HEK293 (cell line): ENCODE measurements around the gene DENND2A.

ENCODE experiments used
- FEZF1 ChIP-seq: fragments of 450-650 bp; formaldehyde crosslinking; IDR thresholded peaks from 2 replicates; pipeline ENCODE4 v1.5.1; 2016; ENCODE audit warnings: missing biosample characterization, missing genetic modification characterization
- GLIS2 ChIP-seq: fragments of 450-650 bp; formaldehyde crosslinking; IDR thresholded peaks from 2 replicates; pipeline ENCODE4 v1.5.1; 2016; ENCODE audit warnings: missing biosample characterization, missing genetic modification characterization
- HOXD13 ChIP-seq: sonication (generic); formaldehyde crosslinking; IDR thresholded peaks from 2 replicates; pipeline ENCODE4 v1.8.0; 2022; ENCODE audit warnings: missing genetic modification reagents, borderline replicate concordance
- INSM2 ChIP-seq: fragments of 450-650 bp; formaldehyde crosslinking; IDR thresholded peaks from 2 replicates; pipeline ENCODE4 v1.5.1; 2016; ENCODE audit warnings: missing biosample characterization, missing genetic modification characterization
- MZF1 ChIP-seq: fragments of 450-650 bp; formaldehyde crosslinking; IDR thresholded peaks from 2 replicates; pipeline ENCODE4 v1.5.1; 2017; ENCODE audit warnings: missing biosample characterization, missing genetic modification characterization, borderline replicate concordance
- OSR2 ChIP-seq: fragments of 450-650 bp; formaldehyde crosslinking; IDR thresholded peaks from 2 replicates; pipeline ENCODE4 v1.5.1; 2016; ENCODE audit warnings: missing biosample characterization, missing genetic modification characterization
- PATZ1 ChIP-seq: fragments of 450-650 bp; formaldehyde crosslinking; IDR thresholded peaks from 2 replicates; pipeline ENCODE4 v1.5.1; 2016; ENCODE audit warnings: missing biosample characterization, missing genetic modification characterization
- REST ChIP-seq: fragments of 450-650 bp; formaldehyde crosslinking; IDR thresholded peaks from 2 replicates; pipeline ENCODE4 v1.5.1; 2016; ENCODE audit warnings: missing biosample characterization, missing genetic modification characterization
- YY2 ChIP-seq: fragments of 450-650 bp; formaldehyde crosslinking; IDR thresholded peaks from 2 replicates; pipeline ENCODE4 v1.5.1; 2016; ENCODE audit warnings: missing biosample characterization, missing genetic modification characterization
- ZBTB20 ChIP-seq: fragments of 450-650 bp; formaldehyde crosslinking; IDR thresholded peaks from 2 replicates; pipeline ENCODE4 v1.5.1; 2016; ENCODE audit warnings: missing biosample characterization, missing genetic modification characterization
- ZEB2 ChIP-seq: fragments of 450-650 bp; formaldehyde crosslinking; IDR thresholded peaks from 2 replicates; pipeline ENCODE4 v1.5.1; 2016; ENCODE audit warnings: missing biosample characterization, missing genetic modification characterization
- ZFP37 ChIP-seq: fragments of 450-650 bp; formaldehyde crosslinking; IDR thresholded peaks from 2 replicates; pipeline ENCODE4 v1.5.1; 2016; ENCODE audit warnings: missing biosample characterization, missing genetic modification characterization
- ZFP69B ChIP-seq: fragments of 450-650 bp; formaldehyde crosslinking; IDR thresholded peaks from 2 replicates; pipeline ENCODE4 v1.5.1; 2016; ENCODE audit warnings: missing biosample characterization, missing genetic modification characterization
- ZNF114 ChIP-seq: fragments of 450-650 bp; formaldehyde crosslinking; IDR thresholded peaks from 2 replicates; pipeline ENCODE4 v1.5.0; 2017; ENCODE audit warnings: missing biosample characterization, missing genetic modification characterization
- ZNF121 ChIP-seq: fragments of 450-650 bp; formaldehyde crosslinking; IDR thresholded peaks from 2 replicates; pipeline ENCODE4 v1.5.1; 2016; ENCODE audit warnings: missing biosample characterization, missing genetic modification characterization
- ZNF324 ChIP-seq: fragments of 450-650 bp; formaldehyde crosslinking; IDR thresholded peaks from 2 replicates; pipeline ENCODE4 v1.5.1; 2016; ENCODE audit warnings: missing biosample characterization, missing genetic modification characterization
- ZNF391 ChIP-seq: fragments of 450-650 bp; formaldehyde crosslinking; IDR thresholded peaks from 2 replicates; pipeline ENCODE4 v1.5.1; 2016; ENCODE audit warnings: low read depth, missing biosample characterization, missing genetic modification characterization, borderline replicate concordance
- ZNF529 ChIP-seq: fragments of 450-650 bp; formaldehyde crosslinking; IDR thresholded peaks from 2 replicates; pipeline ENCODE4 v1.5.1; 2017; ENCODE audit warnings: missing genetic modification characterization, missing biosample characterization; ENCODE audit not compliant: insufficient replicate concordance
- ZNF530 ChIP-seq: fragments of 450-650 bp; formaldehyde crosslinking; IDR thresholded peaks from 2 replicates; pipeline ENCODE4 v1.5.1; 2016; ENCODE audit warnings: low read depth, missing biosample characterization, missing genetic modification characterization
- ZNF555 ChIP-seq: fragments of 450-650 bp; formaldehyde crosslinking; conservative IDR thresholded peaks from 2 replicates; pipeline ENCODE4 v1.5.1; 2017; ENCODE audit warnings: missing biosample characterization, mild to moderate bottlenecking, missing genetic modification characterization, inconsistent platforms
- ZSCAN23 ChIP-seq: fragments of 450-650 bp; formaldehyde crosslinking; IDR thresholded peaks from 2 replicates; pipeline ENCODE4 v1.5.1; 2016; ENCODE audit warnings: missing biosample characterization, missing genetic modification characterization
- TF ChIP-seq, protein P1 (sequence below): fragments of 450-650 bp; formaldehyde crosslinking; IDR thresholded peaks from 2 replicates; pipeline ENCODE4 v1.5.1; 2017; ENCODE audit warnings: missing biosample characterization, missing genetic modification characterization
- TF ChIP-seq, protein P2 (sequence below): fragments of 450-650 bp; formaldehyde crosslinking; IDR thresholded peaks from 2 replicates; pipeline ENCODE4 v1.5.1; 2016; ENCODE audit warnings: missing biosample characterization, missing genetic modification characterization, borderline replicate concordance
- TF ChIP-seq, protein P3 (sequence below): fragments of 450-650 bp; formaldehyde crosslinking; IDR thresholded peaks from 2 replicates; pipeline ENCODE4 v1.5.1; 2016; ENCODE audit warnings: missing biosample characterization, missing genetic modification characterization

Gene DENND2A

GRCh38 chr7:140625908-140626868, 14.4 kb downstream of the DENND2A start (continued):
- TF ChIP-seq ZNF555 (tag by site-specific recombination), result no peak
- no peak for TF ChIP-seq ZNF530 (tag by site-specific recombination)
- TF ChIP-seq INSM2 (tag by site-specific recombination), result peak; percentile 18; the same call in 1 of the 2 replicates
- TF ChIP-seq ZNF121 (tag by site-specific recombination), result no peak
- TF ChIP-seq ZNF529 (tag by site-specific recombination), result no peak
- peak; percentile 23; the same call in 1 of the 2 replicates for TF ChIP-seq YY2
- TF ChIP-seq, protein P1, sequence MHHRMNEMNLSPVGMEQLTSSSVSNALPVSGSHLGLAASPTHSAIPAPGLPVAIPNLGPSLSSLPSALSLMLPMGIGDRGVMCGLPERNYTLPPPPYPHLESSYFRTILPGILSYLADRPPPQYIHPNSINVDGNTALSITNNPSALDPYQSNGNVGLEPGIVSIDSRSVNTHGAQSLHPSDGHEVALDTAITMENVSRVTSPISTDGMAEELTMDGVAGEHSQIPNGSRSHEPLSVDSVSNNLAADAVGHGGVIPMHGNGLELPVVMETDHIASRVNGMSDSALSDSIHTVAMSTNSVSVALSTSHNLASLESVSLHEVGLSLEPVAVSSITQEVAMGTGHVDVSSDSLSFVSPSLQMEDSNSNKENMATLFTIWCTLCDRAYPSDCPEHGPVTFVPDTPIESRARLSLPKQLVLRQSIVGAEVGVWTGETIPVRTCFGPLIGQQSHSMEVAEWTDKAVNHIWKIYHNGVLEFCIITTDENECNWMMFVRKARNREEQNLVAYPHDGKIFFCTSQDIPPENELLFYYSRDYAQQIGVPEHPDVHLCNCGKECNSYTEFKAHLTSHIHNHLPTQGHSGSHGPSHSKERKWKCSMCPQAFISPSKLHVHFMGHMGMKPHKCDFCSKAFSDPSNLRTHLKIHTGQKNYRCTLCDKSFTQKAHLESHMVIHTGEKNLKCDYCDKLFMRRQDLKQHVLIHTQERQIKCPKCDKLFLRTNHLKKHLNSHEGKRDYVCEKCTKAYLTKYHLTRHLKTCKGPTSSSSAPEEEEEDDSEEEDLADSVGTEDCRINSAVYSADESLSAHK (tag by site-specific recombination), result peak; percentile 71
- peak; percentile 95 for TF ChIP-seq ZFP37 (tag by site-specific recombination)
- TF ChIP-seq, protein P2, sequence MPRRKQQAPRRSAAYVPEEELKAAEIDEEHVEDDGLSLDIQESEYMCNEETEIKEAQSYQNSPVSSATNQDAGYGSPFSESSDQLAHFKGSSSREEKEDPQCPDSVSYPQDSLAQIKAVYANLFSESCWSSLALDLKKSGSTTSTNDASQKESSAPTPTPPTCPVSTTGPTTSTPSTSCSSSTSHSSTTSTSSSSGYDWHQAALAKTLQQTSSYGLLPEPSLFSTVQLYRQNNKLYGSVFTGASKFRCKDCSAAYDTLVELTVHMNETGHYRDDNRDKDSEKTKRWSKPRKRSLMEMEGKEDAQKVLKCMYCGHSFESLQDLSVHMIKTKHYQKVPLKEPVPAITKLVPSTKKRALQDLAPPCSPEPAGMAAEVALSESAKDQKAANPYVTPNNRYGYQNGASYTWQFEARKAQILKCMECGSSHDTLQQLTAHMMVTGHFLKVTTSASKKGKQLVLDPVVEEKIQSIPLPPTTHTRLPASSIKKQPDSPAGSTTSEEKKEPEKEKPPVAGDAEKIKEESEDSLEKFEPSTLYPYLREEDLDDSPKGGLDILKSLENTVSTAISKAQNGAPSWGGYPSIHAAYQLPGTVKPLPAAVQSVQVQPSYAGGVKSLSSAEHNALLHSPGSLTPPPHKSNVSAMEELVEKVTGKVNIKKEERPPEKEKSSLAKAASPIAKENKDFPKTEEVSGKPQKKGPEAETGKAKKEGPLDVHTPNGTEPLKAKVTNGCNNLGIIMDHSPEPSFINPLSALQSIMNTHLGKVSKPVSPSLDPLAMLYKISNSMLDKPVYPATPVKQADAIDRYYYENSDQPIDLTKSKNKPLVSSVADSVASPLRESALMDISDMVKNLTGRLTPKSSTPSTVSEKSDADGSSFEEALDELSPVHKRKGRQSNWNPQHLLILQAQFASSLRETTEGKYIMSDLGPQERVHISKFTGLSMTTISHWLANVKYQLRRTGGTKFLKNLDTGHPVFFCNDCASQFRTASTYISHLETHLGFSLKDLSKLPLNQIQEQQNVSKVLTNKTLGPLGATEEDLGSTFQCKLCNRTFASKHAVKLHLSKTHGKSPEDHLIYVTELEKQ (tag by site-specific recombination), result no peak
- peak; percentile 68 for TF ChIP-seq PATZ1 (tag by site-specific recombination)
- TF ChIP-seq ZEB2, result peak; percentile 59
- TF ChIP-seq GLIS2 (tag by site-specific recombination), result peak; percentile 47; the same call in 1 of the 2 replicates
- peak; percentile 51; the same call in 1 of the 2 replicates for TF ChIP-seq ZFP69B (tag by site-specific recombination)
- TF ChIP-seq ZSCAN23 (tag by site-specific recombination), result no peak
- peak; percentile 85 for TF ChIP-seq OSR2 (tag by site-specific recombination)
- 0 out of 2 replicates have a peak, but pooled peaks have one; percentile 19 for TF ChIP-seq FEZF1 (tag by site-specific recombination)
- peak; percentile 81 for TF ChIP-seq ZBTB20 (tag by site-specific recombination)
- 0 out of 2 replicates have a peak, but pooled peaks have one; percentile 35 for TF ChIP-seq ZNF391 (tag by site-specific recombination)
- no peak for TF ChIP-seq REST (tag by site-specific recombination)
- TF ChIP-seq, protein P3, sequence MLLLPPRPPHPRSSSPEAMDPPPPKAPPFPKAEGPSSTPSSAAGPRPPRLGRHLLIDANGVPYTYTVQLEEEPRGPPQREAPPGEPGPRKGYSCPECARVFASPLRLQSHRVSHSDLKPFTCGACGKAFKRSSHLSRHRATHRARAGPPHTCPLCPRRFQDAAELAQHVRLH (tag by site-specific recombination), result 0 out of 2 replicates have a peak, but pooled peaks have one; percentile 45
- peak; percentile 52 for TF ChIP-seq MZF1
- 0 out of 2 replicates have a peak, but pooled peaks have one; percentile 48 for TF ChIP-seq ZNF324 (tag by site-specific recombination)
- peak; percentile 31; the same call in 1 of the 2 replicates for TF ChIP-seq HOXD13 (CRISPR knock-in tag)
- TF ChIP-seq ZNF114 (tag by site-specific recombination), result no peak
